Measurements from ENCODE around the gene STON1.
"Not testable (repeated sequence)": the region's sequence is repeated elsewhere in the genome, so short reads cannot be mapped to it uniquely, and the experiment has no call there.

STON1 gene

GRCh38 chr2:48514348-48515003 is 15.5 kb upstream of the STON1 start:
- peaks cover 8% of the 10 kb centered on the region for H3K4me1 Mint-ChIP-seq
- no peak overlapping the region for H3K4me3 Mint-ChIP-seq
- H3K27ac Mint-ChIP-seq = no peak overlapping the region
- no peaks in the 10 kb centered on the region for H3K27me3 Mint-ChIP-seq
- no peak for DNase-seq
- peaks cover 66% of the 10 kb centered on the region for H3K36me3 Mint-ChIP-seq
- no peaks in the 10 kb centered on the region for H3K9me3 Mint-ChIP-seq
- CTCF ChIA-PET = no interaction called here

GRCh38 chr2:48515513-48515985 is 14.4 kb upstream of the STON1 start:
- DNase-seq = no peak
- CTCF ChIA-PET = no interaction called here
- H3K27ac Mint-ChIP-seq = no peak overlapping the region
- H3K4me1 Mint-ChIP-seq = peaks cover under 1% of the 10 kb centered on the region
- H3K27me3 Mint-ChIP-seq = no peaks in the 10 kb centered on the region
- H3K4me3 Mint-ChIP-seq = no peak overlapping the region
- no peaks in the 10 kb centered on the region for H3K9me3 Mint-ChIP-seq
- H3K36me3 Mint-ChIP-seq = peaks cover 62% of the 10 kb centered on the region

- Mint-ChIP-seq H3K36me3 (peaks cover 51% of the 10 kb centered on the region), H3K9me3 (no peaks in the 10 kb centered on the region), H3K27ac (no peak overlapping the region), H3K4me3 (no peak overlapping the region), H3K4me1 (no peaks in the 10 kb centered on the region), H3K27me3 (no peaks in the 10 kb centered on the region)
- CTCF ChIA-PET = no interaction called here
- DNase-seq = no peak
These were observed 10.4 kb upstream of the STON1 start for GRCh38 chr2:48519593-48519992.

- H3K27ac Mint-ChIP-seq, DNase-seq, H3K27me3 Mint-ChIP-seq, H3K4me1 Mint-ChIP-seq, CTCF ChIA-PET, H3K9me3 Mint-ChIP-seq, H3K4me3 Mint-ChIP-seq: not testable (repeated sequence)
- peaks cover 26% of the 10 kb centered on the region for H3K36me3 Mint-ChIP-seq
These were observed 5.2 kb upstream of the STON1 start for GRCh38 chr2:48524756-48525155.

- H3K36me3 Mint-ChIP-seq = peaks cover 25% of the 10 kb centered on the region
- no peak for DNase-seq
- peaks cover 9% of the 10 kb centered on the region for H3K4me1 Mint-ChIP-seq
- peaks cover 13% of the 10 kb centered on the region for H3K27me3 Mint-ChIP-seq
- CTCF ChIA-PET = no interaction called here
- H3K9me3 Mint-ChIP-seq = no peaks in the 10 kb centered on the region
- no peak overlapping the region for H3K4me3 Mint-ChIP-seq
- H3K27ac Mint-ChIP-seq = no peak overlapping the region
These were observed 4.5 kb upstream of the STON1 start for GRCh38 chr2:48525269-48525943.

GRCh38 chr2:48527226-48527885 is 2.6 kb upstream of the STON1 start:
- Mint-ChIP-seq H3K4me1 (peaks cover 13% of the 10 kb centered on the region), H3K27ac (no peak overlapping the region), H3K9me3 (no peaks in the 10 kb centered on the region), H3K4me3 (no peak overlapping the region), H3K36me3 (peaks cover 13% of the 10 kb centered on the region), H3K27me3 (peaks cover 25% of the 10 kb centered on the region)
- DNase-seq = no peak
- CTCF ChIA-PET = interaction anchor here (0.9 kb wide), 1 partner anchor 11 kb away, joined by 3 read pairs; no protein-coding TSS in a partner anchor

- H3K4me3 Mint-ChIP-seq = peak overlapping the region; percentile 24
- H3K9me3 Mint-ChIP-seq = no peaks in the 10 kb centered on the region
- peaks cover 25% of the 10 kb centered on the region for H3K27me3 Mint-ChIP-seq
- peaks cover 13% of the 10 kb centered on the region for H3K4me1 Mint-ChIP-seq
- peaks cover 10% of the 10 kb centered on the region for H3K36me3 Mint-ChIP-seq
- CTCF ChIA-PET = no interaction called here
- H3K27ac Mint-ChIP-seq = no peak overlapping the region
- DNase-seq = no peak
These were observed 1.5 kb upstream of the STON1 start for GRCh38 chr2:48528431-48528830.

- peaks cover 10% of the 10 kb centered on the region for H3K36me3 Mint-ChIP-seq
- H3K27ac Mint-ChIP-seq = no peak overlapping the region
- H3K4me1 Mint-ChIP-seq = peaks cover 13% of the 10 kb centered on the region
- DNase-seq = no peak
- H3K9me3 Mint-ChIP-seq = no peaks in the 10 kb centered on the region
- CTCF ChIA-PET = no interaction called here
- H3K27me3 Mint-ChIP-seq = peaks cover 25% of the 10 kb centered on the region
- H3K4me3 Mint-ChIP-seq = peak overlapping the region; percentile 75
These were observed 760 bp upstream of the STON1 start for GRCh38 chr2:48529194-48529593.

GRCh38 chr2:48529676-48530032 is 300 bp upstream of the STON1 start:
- no peak overlapping the region for H3K27ac Mint-ChIP-seq
- peaks cover 13% of the 10 kb centered on the region for H3K4me1 Mint-ChIP-seq
- peaks cover 9% of the 10 kb centered on the region for H3K36me3 Mint-ChIP-seq

GRCh38 chr2:48531141-48531648 is 1.2 kb downstream of the STON1 start:
- CTCF ChIA-PET = interaction anchor here (0.7 to 2.0 kb wide), 2 partner anchors 14 to 61 kb away, joined by 3 to 5 read pairs; no protein-coding TSS in a partner anchor
- DNase-seq = no peak
- Mint-ChIP-seq H3K27ac (no peak overlapping the region), H3K4me3 (peak overlapping the region; percentile 72), H3K4me1 (peaks cover 13% of the 10 kb centered on the region), H3K27me3 (peaks cover 25% of the 10 kb centered on the region), H3K36me3 (peaks cover under 1% of the 10 kb centered on the region), H3K9me3 (no peaks in the 10 kb centered on the region)

More at GRCh38 chr2:48529676-48530032, 300 bp upstream of the STON1 start:
- H3K4me3 Mint-ChIP-seq = peak overlapping the region; percentile 75
- no peak for DNase-seq
- H3K27me3 Mint-ChIP-seq = peaks cover 25% of the 10 kb centered on the region
- H3K9me3 Mint-ChIP-seq = no peaks in the 10 kb centered on the region
- CTCF ChIA-PET = no interaction called here

GRCh38 chr2:48532174-48532573 is 2.2 kb downstream of the STON1 start:
- CTCF ChIA-PET = interaction anchor here (0.7 to 2.0 kb wide), 2 partner anchors 15 to 625 kb away, joined by 3 to 5 read pairs; no protein-coding TSS in a partner anchor
- Mint-ChIP-seq H3K36me3 (no peaks in the 10 kb centered on the region), H3K27me3 (peaks cover 25% of the 10 kb centered on the region), H3K4me1 (peaks cover 13% of the 10 kb centered on the region), H3K4me3 (no peak overlapping the region), H3K9me3 (no peaks in the 10 kb centered on the region), H3K27ac (no peak overlapping the region)
- DNase-seq = no peak

GRCh38 chr2:48532824-48533223 is 2.9 kb downstream of the STON1 start:
- Mint-ChIP-seq H3K36me3 (no peaks in the 10 kb centered on the region), H3K4me3 (no peak overlapping the region), H3K27me3 (peaks cover 25% of the 10 kb centered on the region), H3K27ac (no peak overlapping the region), H3K4me1 (peaks cover 13% of the 10 kb centered on the region), H3K9me3 (no peaks in the 10 kb centered on the region)
- CTCF ChIA-PET = no interaction called here
- no peak for DNase-seq

- Mint-ChIP-seq H3K36me3 (no peaks in the 10 kb centered on the region), H3K4me3 (no peak overlapping the region), H3K9me3 (no peaks in the 10 kb centered on the region), H3K4me1 (peaks cover 5% of the 10 kb centered on the region), H3K27ac (no peak overlapping the region), H3K27me3 (peaks cover 17% of the 10 kb centered on the region)
- CTCF ChIA-PET = no interaction called here
- DNase-seq = no peak
These were observed 4.8 kb downstream of the STON1 start for GRCh38 chr2:48534781-48535180.

GRCh38 chr2:48540237-48540935 is 10.4 kb downstream of the STON1 start:
- Mint-ChIP-seq H3K9me3 (no peaks in the 10 kb centered on the region), H3K27me3 (no peaks in the 10 kb centered on the region), H3K4me1 (no peaks in the 10 kb centered on the region), H3K36me3 (no peaks in the 10 kb centered on the region), H3K4me3 (no peak overlapping the region), H3K27ac (no peak overlapping the region)
- CTCF ChIA-PET = no interaction called here
- DNase-seq = no peak
